DOHH2 (cell line): ENCODE measurements around the gene PDZRN4.

Experiments used
- CTCF ChIP-seq: fragments of 200-600 bp; sonication (generic); IDR thresholded peaks from one replicate; pipeline ENCODE4 v1.5.1; 2014; ENCODE audit warnings: antibody characterized with exemption, mild to moderate bottlenecking, low read depth, low read length; ENCODE audit not compliant: poor library complexity, severe bottlenecking
- EZH2phosphoT487 ChIP-seq: fragments of 200-600 bp; sonication (generic); IDR thresholded peaks from 2 replicates; pipeline ENCODE4 v1.6.1; 2017; ENCODE audit warnings: borderline replicate concordance, mild to moderate bottlenecking, antibody characterized with exemption, low read length, moderate library complexity, mixed read lengths

- no peak for TF ChIP-seq CTCF
- TF ChIP-seq EZH2phosphoT487, result no peak
Measured at GRCh38 chr12:41564816-41565215, 376.7 kb downstream of the PDZRN4 start.
